HCT116 (cell line): Measurements from ENCODE around the gene DNASE2B. TPM values are rescaled to one million over a fixed set of nuclear protein-coding genes. Genes with fewer than 3 reads are reported as not detected.

ENCODE experiments used
- ATAC-seq: fragments of 200-7000 bp; cut with Tn5 transposase; 2 replicates; pipeline ENCODE4 v1.9.1; 2020; ENCODE audit warnings: mild to moderate bottlenecking, moderate library complexity
- BruUV-seq: library from RNA; stranded (reverse); fragments of 400-500 nt; replicated peaks from 2 replicates; lab custom pipeline; 2021; lab: Mats Ljungman, UMichigan
- CTCF ChIA-PET: fragments of 300-600 bp; sonication (Branson Sonifier 250); formaldehyde crosslinking; loops from one replicate; lab custom pipeline; 2021; ENCODE audit warnings: antibody characterized with exemption; lab: Charles Lee
- POLR2A ChIA-PET: fragments of 300-600, 350-600 bp; sonication (Branson Sonifier 250); formaldehyde crosslinking; loops from one replicate; lab custom pipeline; 2021; ENCODE audit warnings: antibody characterized with exemption; lab: Charles Lee
- RAD21 ChIA-PET, 2 experiments: fragments of 300-600 bp; sonication (Branson Sonifier 250); formaldehyde crosslinking; loops; one replicate each; lab custom pipeline; 2023; ENCODE audit warnings: low total read pairs in 2 of 2; ENCODE audit not compliant: uncharacterized antibody in 2 of 2, unreplicated experiment in 2 of 2, low non-redundant PET in 1 of 2; lab: Charles Lee
- DNase-seq: peaks from one replicate; pipeline ENCODE4 v3.0.0-alpha.2; 2010; ENCODE audit warnings: low read depth, low spot score
- H2AFZ ChIP-seq: fragments of 200-600 bp; shearing (Covaris generic), sonication (generic); 2 replicates; pipeline ENCODE4 v1.6.1; 2017; ENCODE audit warnings: low read depth, mixed run types, mixed read lengths, antibody characterized with exemption, low read length; ENCODE audit not compliant: poor library complexity, severe bottlenecking
- H3K27ac ChIP-seq: 2 replicates; pipeline ENCODE4 v1.5.1; 2012; ENCODE audit warnings: low read depth, low read length
- H3K27me3 ChIP-seq: fragments of 200-600 bp; sonication (generic); 2 replicates; pipeline ENCODE4 v1.6.1; 2016; ENCODE audit warnings: mixed run types, low read length, mixed read lengths; ENCODE audit not compliant: insufficient read depth
- H3K36me3 ChIP-seq, 2 experiments: fragments of 200-500 bp in 1 of 2; fragments of 200-600 bp in 1 of 2; sonication (Bioruptor generic) in 1 of 2; sonication (generic) in 1 of 2; 2 replicates each; pipeline versions ENCODE4 v1.5.1 to v1.6.1; 2014 to 2016; ENCODE audit warnings: low read length in 2 of 2, inconsistent platforms in 1 of 2, mixed read lengths in 1 of 2, mixed run types in 1 of 2; ENCODE audit not compliant: insufficient read depth in 2 of 2, control insufficient read depth in 1 of 2
- H3K4me1 ChIP-seq, 2 experiments: fragments of 200-600 bp in 1 of 2; sonication (generic) in 1 of 2; 2 replicates each; pipeline versions ENCODE4 v1.5.1 to v1.6.1; 2012 to 2017; ENCODE audit warnings: low read length in 2 of 2, inconsistent platforms in 1 of 2, mild to moderate bottlenecking in 1 of 2, mixed read lengths in 1 of 2, mixed run types in 1 of 2, moderate library complexity in 1 of 2; ENCODE audit not compliant: insufficient read depth in 2 of 2, control insufficient read depth in 1 of 2
- H3K4me2 ChIP-seq: fragments of 200-600 bp; sonication (generic); 2 replicates; pipeline ENCODE4 v1.6.1; 2017; ENCODE audit warnings: mixed run types, low read length, mixed read lengths
- H3K4me3 ChIP-seq, 2 experiments: fragments of 200-600 bp in 1 of 2; sonication (generic) in 1 of 2; replicated peaks in 1 of 2; 2 replicates each; pipeline ENCODE4 v1.5.1; 2011 to 2016; ENCODE audit warnings: low read length in 2 of 2, control low read depth in 1 of 2, low read depth in 1 of 2, mild to moderate bottlenecking in 1 of 2, mixed read lengths in 1 of 2, mixed run types in 1 of 2
- H3K79me2 ChIP-seq: fragments of 200-600 bp; sonication (generic); 2 replicates; pipeline ENCODE4 v1.6.1; 2017; ENCODE audit warnings: mild to moderate bottlenecking, mixed run types, low read length, moderate library complexity, mixed read lengths; ENCODE audit not compliant: insufficient read depth
- H3K9ac ChIP-seq: fragments of 200-600 bp; sonication (generic); 2 replicates; pipeline ENCODE4 v1.6.1; 2016; ENCODE audit warnings: low read length, mixed read lengths
- H3K9me2 ChIP-seq: fragments of 200-600 bp; sonication (generic), shearing (Covaris generic); 2 replicates; pipeline ENCODE4 v1.6.1; 2017; ENCODE audit warnings: mixed run types, mild to moderate bottlenecking, moderate library complexity; ENCODE audit not compliant: insufficient read depth
- H3K9me3 ChIP-seq, 2 experiments: fragments of 200-500 bp in 1 of 2; fragments of 200-600 bp in 1 of 2; sonication (Bioruptor generic) in 1 of 2; sonication (generic) in 1 of 2; 2 replicates each; pipeline ENCODE4 v1.6.1; 2014 to 2017; ENCODE audit warnings: low read length in 2 of 2, mixed read lengths in 2 of 2, inconsistent platforms in 1 of 2, low read depth in 1 of 2, mild to moderate bottlenecking in 1 of 2, mixed run types in 1 of 2, moderate library complexity in 1 of 2; ENCODE audit not compliant: control insufficient read depth in 1 of 2, insufficient read depth in 1 of 2
- H4K20me1 ChIP-seq: fragments of 200-600 bp; sonication (generic), shearing (Covaris generic); 2 replicates; pipeline ENCODE4 v1.6.1; 2017; ENCODE audit warnings: mixed run types, mild to moderate bottlenecking, moderate library complexity; ENCODE audit not compliant: insufficient read depth
- ATF3 ChIP-seq: IDR thresholded peaks from 2 replicates; pipeline ENCODE4 v1.6.1; 2012
- CTCF ChIP-seq, 3 experiments: fragments of 200-600 bp in 1 of 3; sonication (generic) in 1 of 3; IDR thresholded peaks in 2 of 3; conservative IDR thresholded peaks in 1 of 3; 2 replicates each; pipeline ENCODE4 v1.5.1; 2012 to 2017; ENCODE audit warnings: low read depth in 2 of 3, low read length in 2 of 3, antibody characterized with exemption in 1 of 3, borderline replicate concordance in 1 of 3, control low read depth in 1 of 3, mild to moderate bottlenecking in 1 of 3, mixed read lengths in 1 of 3, mixed run types in 1 of 3, moderate library complexity in 1 of 3; ENCODE audit not compliant: insufficient read depth in 1 of 3
- EGR1 ChIP-seq: IDR thresholded peaks from 2 replicates; pipeline ENCODE4 v1.6.1; 2012; ENCODE audit warnings: low read depth
- ELF1 ChIP-seq: IDR thresholded peaks from 2 replicates; pipeline ENCODE4 v1.6.1; 2012; ENCODE audit warnings: low read depth, borderline replicate concordance
- EZH2 ChIP-seq: fragments of 200-600 bp; sonication (generic); IDR thresholded peaks from 2 replicates; pipeline ENCODE4 v1.6.1; 2017; ENCODE audit warnings: antibody characterized with exemption, mixed run types
- FOSL1 ChIP-seq: IDR thresholded peaks from 2 replicates; pipeline ENCODE4 v1.6.1; 2012; ENCODE audit warnings: low read depth
- JUND ChIP-seq: IDR thresholded peaks from 2 replicates; pipeline ENCODE4 v1.6.1; 2012
- MAX ChIP-seq: IDR thresholded peaks from 2 replicates; pipeline ENCODE4 v1.6.1; 2012
- POLR2A ChIP-seq: IDR thresholded peaks from 2 replicates; pipeline ENCODE4 v1.7.0; 2011; ENCODE audit warnings: borderline replicate concordance; ENCODE audit not compliant: insufficient read depth, insufficient read length; ENCODE audit errors: extremely low read depth
- POLR2AphosphoS5 ChIP-seq: IDR thresholded peaks from 2 replicates; pipeline ENCODE4 v1.6.1; 2011; ENCODE audit warnings: mild to moderate bottlenecking, low read depth, low read length, moderate library complexity
- SIN3A ChIP-seq: IDR thresholded peaks from 2 replicates; pipeline ENCODE4 v1.6.1; 2012; ENCODE audit warnings: low read depth
- SP1 ChIP-seq: IDR thresholded peaks from 2 replicates; pipeline ENCODE4 v1.6.1; 2012; ENCODE audit warnings: low read depth
- YY1 ChIP-seq: IDR thresholded peaks from 2 replicates; pipeline ENCODE4 v1.6.1; 2011; ENCODE audit warnings: low read length, low read depth, moderate library complexity, mild to moderate bottlenecking; ENCODE audit not compliant: insufficient replicate concordance; ENCODE audit errors: extremely low read depth
- ZBTB33 ChIP-seq: IDR thresholded peaks from 2 replicates; pipeline ENCODE4 v1.6.1; 2011; ENCODE audit warnings: mild to moderate bottlenecking, low read length, moderate library complexity; ENCODE audit not compliant: insufficient replicate concordance; ENCODE audit errors: extremely low read depth
- ZFX ChIP-seq: fragments of 450-650 bp; IDR thresholded peaks from 2 replicates; pipeline ENCODE4 v1.6.1; 2017
- intact Hi-C: fragments of 100-400 bp; cut with micrococcal nuclease; formaldehyde crosslinking; loops from 2 replicates; pipeline ENCODE4 v1.10.0; 2022
- total RNA-seq: library from RNA; stranded (reverse); gene quantifications from one replicate; pipeline ENCODE4 v1.2.1, GENCODE V29; 2021; ENCODE audit not compliant: unreplicated experiment

DNASE2B gene
- total RNA-seq, 1 experiment from 2014 or later = 0.42 TPM

- H3K9ac ChIP-seq = no peak overlapping the region
These were observed 39.6 kb upstream of the DNASE2B start for GRCh38 chr1:84358695-84359094.

More at GRCh38 chr1:84358695-84359094, 39.6 kb upstream of the DNASE2B start:
- no peak overlapping the region for H2AFZ ChIP-seq
- no peak for ATAC-seq
- no TSS peak for BruUV-seq
- no peaks in the 10 kb centered on the region; a peak in 1 of 4 replicates for H3K36me3 ChIP-seq
- no peaks in the 10 kb centered on the region for H3K79me2 ChIP-seq
- H3K27me3 ChIP-seq = no peaks in the 10 kb centered on the region
- intact Hi-C loops = no loop called here
- H3K4me3 ChIP-seq = no peak overlapping the region
- no peak for DNase-seq
- no peaks in the 10 kb centered on the region for H4K20me1 ChIP-seq
- RAD21 ChIA-PET = no interaction called here
- peaks cover 22 to 37% of the 10 kb centered on the region in 2 experiments for H3K4me1 ChIP-seq
- POLR2A ChIA-PET = no interaction called here
- H3K9me3 ChIP-seq = peaks cover 4 to 16% of the 10 kb centered on the region in 2 experiments; a peak in 1 of 4 replicates
- H3K9me2 ChIP-seq = no peaks in the 10 kb centered on the region
- no peak overlapping the region for H3K4me2 ChIP-seq
- CTCF ChIA-PET = no interaction called here
- TF ChIP-seq POLR2A (no peak), ZFX (no peak), JUND (no peak), ELF1 (no peak), FOSL1 (no peak), MAX (no peak), SIN3A (no peak), EGR1 (no peak), POLR2AphosphoS5 (no peak), ATF3 (no peak), SP1 (no peak), ZBTB33 (no peak), EZH2 (no peak), CTCF (IDR thresholded peaks at IDR 0.05 in 2 of 3, conservative IDR thresholded peaks at IDR 0.05 in 1 of 3; ENCODE audit: borderline replicate concordance in 1 of 3, insufficient read depth in 1 of 3, low read depth in 2 of 3, low read length in 2 of 3) (no peak), YY1 (no peak)
- no peak overlapping the region for H3K27ac ChIP-seq
